Limb (tissue), 2 donors: ENCODE data around the gene COL2A1.

ENCODE experiments used
- DNase-seq, 2 donors: peaks; one replicate each; pipeline ENCODE4 v3.0.0-alpha.2; 2016; ENCODE audit errors: extremely low spot score in 2 of 2

Gene COL2A1

GRCh38 chr12:48030173-48030650 is 25.9 kb upstream of the COL2A1 start:
- no peak for DNase-seq

- peak in 1 of 2 donors; percentile 85 for DNase-seq
These were observed 25.4 kb upstream of the COL2A1 start for GRCh38 chr12:48029491-48030172.

GRCh38 chr12:48028541-48029431 is 24.5 kb upstream of the COL2A1 start:
- no peak for DNase-seq

- no peak for DNase-seq
These were observed 23.1 kb upstream of the COL2A1 start for GRCh38 chr12:48027183-48028002.

- DNase-seq, result no peak
These were observed 22.0 kb upstream of the COL2A1 start for GRCh38 chr12:48026060-48026827.

GRCh38 chr12:48025281-48025680 is 21.0 kb upstream of the COL2A1 start:
- no peak for DNase-seq

- no peak for DNase-seq
These were observed 20.5 kb upstream of the COL2A1 start for GRCh38 chr12:48024735-48025134.

GRCh38 chr12:48023386-48023785 is 19.1 kb upstream of the COL2A1 start:
- no peak for DNase-seq

GRCh38 chr12:48022676-48023385 is 18.6 kb upstream of the COL2A1 start:
- DNase-seq, result no peak

GRCh38 chr12:48022180-48022521 is 17.9 kb upstream of the COL2A1 start:
- no peak for DNase-seq

GRCh38 chr12:48021485-48022179 is 17.4 kb upstream of the COL2A1 start:
- no peak for DNase-seq

GRCh38 chr12:48019639-48020265 is 15.5 kb upstream of the COL2A1 start:
- DNase-seq, result no peak

- no peak for DNase-seq
These were observed 14.3 kb upstream of the COL2A1 start for GRCh38 chr12:48018618-48018995.

- DNase-seq, result no peak
These were observed 13.8 kb upstream of the COL2A1 start for GRCh38 chr12:48017921-48018617.

- no peak for DNase-seq
These were observed 13.2 kb upstream of the COL2A1 start for GRCh38 chr12:48017496-48017895.

GRCh38 chr12:48016373-48017020 is 12.2 kb upstream of the COL2A1 start:
- no peak for DNase-seq

GRCh38 chr12:48015954-48016353 is 11.7 kb upstream of the COL2A1 start:
- DNase-seq, result no peak

GRCh38 chr12:48015129-48015528 is 10.9 kb upstream of the COL2A1 start:
- no peak for DNase-seq
